HUDEP-2 (cell line): Measurements from ENCODE around the gene WTAP.
"Not testable (repeated sequence)": the region's sequence is repeated elsewhere in the genome, so short reads cannot be mapped to it uniquely, and the experiment has no call there.

ENCODE experiments used
- DNase-seq, 76 experiments: peaks; one replicate each; lab custom pipeline; 2025; ENCODE audit not compliant: unreplicated experiment in 76 of 76; lab: John Stamatoyannopoulos, UW

Gene WTAP

GRCh38 chr6:159693128-159693893, 34.0 kb upstream of the WTAP start, which contains the start of gene SOD2:
Gene SOD2, minus strand, starts transcription at chr6:159693241. Its CDS starts 74 bp downstream, at chr6:159693167.
- peak; percentile 45 to 99 (median 81) for DNase-seq

GRCh38 chr6:159693894-159694545, 33.3 kb upstream of the WTAP start:
- no peak for DNase-seq

- no peak for DNase-seq
Measured at GRCh38 chr6:159695984-159696383, 31.3 kb upstream of the WTAP start.

GRCh38 chr6:159700970-159701369, 26.3 kb upstream of the WTAP start:
- no peak for DNase-seq

GRCh38 chr6:159701413-159701999, 25.8 kb upstream of the WTAP start:
- DNase-seq = no peak

GRCh38 chr6:159710603-159711002, 16.7 kb upstream of the WTAP start:
- DNase-seq = not testable (repeated sequence)

- DNase-seq = not testable (repeated sequence)
Measured at GRCh38 chr6:159712389-159712788, 14.9 kb upstream of the WTAP start.

- no peak for DNase-seq
Measured at GRCh38 chr6:159713984-159714383, 13.3 kb upstream of the WTAP start.

- DNase-seq = no peak
Measured at GRCh38 chr6:159714404-159714803, 12.9 kb upstream of the WTAP start.

GRCh38 chr6:159715166-159715565, 12.1 kb upstream of the WTAP start:
- DNase-seq = no peak

- no peak for DNase-seq
Measured at GRCh38 chr6:159715605-159716004, 11.7 kb upstream of the WTAP start.

- DNase-seq = no peak
Measured at GRCh38 chr6:159716247-159717096, 10.8 kb upstream of the WTAP start.

GRCh38 chr6:159718634-159719033, 8.7 kb upstream of the WTAP start:
- DNase-seq = no peak

GRCh38 chr6:159719287-159719686, 8.0 kb upstream of the WTAP start:
- no peak for DNase-seq

- DNase-seq = peak in 18 of 76 experiments; percentile 3 to 54 (median 26)
Measured at GRCh38 chr6:159720708-159721107, 6.6 kb upstream of the WTAP start.

GRCh38 chr6:159721981-159722380, 5.3 kb upstream of the WTAP start:
- not testable (repeated sequence) for DNase-seq

GRCh38 chr6:159722655-159723054, 4.7 kb upstream of the WTAP start:
- DNase-seq = no peak

GRCh38 chr6:159723259-159723658, 4.0 kb upstream of the WTAP start:
- no peak for DNase-seq

GRCh38 chr6:159724778-159725177, 2.5 kb upstream of the WTAP start:
- DNase-seq = no peak

- DNase-seq = not testable (repeated sequence)
Measured at GRCh38 chr6:159725208-159725607, 2.1 kb upstream of the WTAP start.
